Endothelial cell (in vitro differentiated cells): ENCODE measurements around the gene CAMK2G. TPM values are rescaled to one million over a fixed set of nuclear protein-coding genes. Genes with fewer than 3 reads are reported as not detected.

Experiments used
- DNase-seq: peaks from one replicate; pipeline ENCODE4 v3.0.0; 2021; ENCODE audit warnings: low spot score
- H3K27ac Mint-ChIP-seq: one replicate; pipeline ENCODE4 v1.8.0; 2021; ENCODE audit warnings: mixed read lengths, inconsistent platforms; ENCODE audit not compliant: unreplicated experiment
- H3K27me3 Mint-ChIP-seq: one replicate; pipeline ENCODE4 v1.8.0; 2021; ENCODE audit warnings: mild to moderate bottlenecking, moderate library complexity, mixed read lengths, inconsistent platforms; ENCODE audit not compliant: unreplicated experiment
- H3K36me3 Mint-ChIP-seq: one replicate; pipeline ENCODE4 v1.8.0; 2021; ENCODE audit warnings: mild to moderate bottlenecking, low read depth, mixed read lengths, inconsistent platforms; ENCODE audit not compliant: unreplicated experiment
- H3K4me1 Mint-ChIP-seq: one replicate; pipeline ENCODE4 v1.8.0; 2021; ENCODE audit warnings: mild to moderate bottlenecking, mixed read lengths, inconsistent platforms; ENCODE audit not compliant: unreplicated experiment
- H3K4me3 Mint-ChIP-seq: one replicate; pipeline ENCODE4 v1.8.0; 2021; ENCODE audit warnings: mild to moderate bottlenecking, mixed read lengths, inconsistent platforms; ENCODE audit not compliant: unreplicated experiment
- H3K9me3 Mint-ChIP-seq: one replicate; pipeline ENCODE4 v1.8.0; 2021; ENCODE audit warnings: mixed read lengths, inconsistent platforms; ENCODE audit not compliant: unreplicated experiment
- CTCF ChIP-seq: fragments of 200-600 bp; sonication (generic); IDR thresholded peaks from one replicate; pipeline ENCODE4 v1.5.0; 2021; ENCODE audit warnings: antibody characterized with exemption; ENCODE audit not compliant: unreplicated experiment
- total RNA-seq: library from RNA; stranded (reverse); fragmentation: NEBNext Ultra II Directional; extraction: Animal tissue kit (Norgen Biotek cat#: 25700); gene quantifications from one replicate; pipeline ENCODE4 v1.2.1, GENCODE V29; 2021; ENCODE audit not compliant: unreplicated experiment

Gene CAMK2G
- total RNA-seq, 1 donor from 2014 or later, result 27.7 TPM

GRCh38 chr10:73907841-73908517, 33.6 kb upstream of the CAMK2G start:
- no peak overlapping the region for H3K27ac Mint-ChIP-seq
- H3K4me1 Mint-ChIP-seq, result peaks cover 19% of the 10 kb centered on the region
- no peaks in the 10 kb centered on the region for H3K9me3 Mint-ChIP-seq
- peaks cover 8% of the 10 kb centered on the region for H3K27me3 Mint-ChIP-seq
- no peak for DNase-seq
- no peak for TF ChIP-seq CTCF
- no peaks in the 10 kb centered on the region for H3K36me3 Mint-ChIP-seq
- H3K4me3 Mint-ChIP-seq, result no peak overlapping the region

- TF ChIP-seq CTCF, result no peak
- peaks cover 14% of the 10 kb centered on the region for H3K4me1 Mint-ChIP-seq
- DNase-seq, result no peak
- H3K4me3 Mint-ChIP-seq, result no peak overlapping the region
- no peak overlapping the region for H3K27ac Mint-ChIP-seq
- no peaks in the 10 kb centered on the region for H3K36me3 Mint-ChIP-seq
- no peaks in the 10 kb centered on the region for H3K9me3 Mint-ChIP-seq
- H3K27me3 Mint-ChIP-seq, result peaks cover 6% of the 10 kb centered on the region
Measured at GRCh38 chr10:73906524-73907447, 32.4 kb upstream of the CAMK2G start.

GRCh38 chr10:73905256-73906020, 31.1 kb upstream of the CAMK2G start:
- H3K4me3 Mint-ChIP-seq, result no peak overlapping the region

GRCh38 chr10:73902351-73902750, 28.0 kb upstream of the CAMK2G start:
- Mint-ChIP-seq H3K27me3 (peaks cover 4% of the 10 kb centered on the region), H3K4me1 (no peaks in the 10 kb centered on the region), H3K4me3 (no peak overlapping the region), H3K27ac (no peak overlapping the region), H3K9me3 (no peaks in the 10 kb centered on the region), H3K36me3 (no peaks in the 10 kb centered on the region)
- DNase-seq, result no peak
- TF ChIP-seq CTCF, result no peak

More at GRCh38 chr10:73905256-73906020, 31.1 kb upstream of the CAMK2G start:
- Mint-ChIP-seq H3K27ac (no peak overlapping the region), H3K36me3 (no peaks in the 10 kb centered on the region), H3K4me1 (peaks cover 6% of the 10 kb centered on the region), H3K9me3 (no peaks in the 10 kb centered on the region), H3K27me3 (peaks cover 3% of the 10 kb centered on the region)
- DNase-seq, result no peak
- no peak for TF ChIP-seq CTCF
